IPS-NIHi11 (cell line): ENCODE data around the gene CTXN1.
A peak's percentile ranks its signal among the peaks of the same experiment; 100 is the strongest.

Experiments used
- DNase-seq: peaks from one replicate; pipeline ENCODE4 v3.0.0; 2012; ENCODE audit warnings: mixed read lengths, low spot score

The CTXN1 gene

GRCh38 chr19:7914099-7914498 lies 11.8 kb downstream of the CTXN1 start:
- no peak for DNase-seq

- DNase-seq, result no peak
These were observed 12.3 kb downstream of the CTXN1 start for GRCh38 chr19:7913652-7914051.

- DNase-seq, result no peak
These were observed 13.0 kb downstream of the CTXN1 start for GRCh38 chr19:7912697-7913564.

- DNase-seq, result no peak
These were observed 13.7 kb downstream of the CTXN1 start for GRCh38 chr19:7912144-7912696.

- DNase-seq, result no peak
These were observed 14.3 kb downstream of the CTXN1 start for GRCh38 chr19:7911508-7912143.

GRCh38 chr19:7910321-7911161 lies 15.4 kb downstream of the CTXN1 start:
- no peak for DNase-seq

- no peak for DNase-seq
These were observed 16.4 kb downstream of the CTXN1 start for GRCh38 chr19:7909471-7910067.

- DNase-seq, result no peak
These were observed 17.0 kb downstream of the CTXN1 start for GRCh38 chr19:7908742-7909461.

GRCh38 chr19:7908078-7908699 lies 17.7 kb downstream of the CTXN1 start:
- no peak for DNase-seq

GRCh38 chr19:7907544-7907943 lies 18.4 kb downstream of the CTXN1 start:
- DNase-seq, result no peak

- no peak for DNase-seq
These were observed 18.8 kb downstream of the CTXN1 start for GRCh38 chr19:7907122-7907521.

GRCh38 chr19:7905859-7906258 lies 20.1 kb downstream of the CTXN1 start:
- no peak for DNase-seq

GRCh38 chr19:7905268-7905667 lies 20.7 kb downstream of the CTXN1 start:
- DNase-seq, result no peak

GRCh38 chr19:7904074-7905020 lies 21.6 kb downstream of the CTXN1 start:
- peak; percentile 74 for DNase-seq

- DNase-seq, result peak; percentile 95
These were observed 22.5 kb downstream of the CTXN1 start, which contains the start of gene MAP2K7 for GRCh38 chr19:7903244-7904073. Gene MAP2K7, plus strand, starts transcription at chr19:7903877. Its CDS starts 68 bp downstream, at chr19:7903945.

- DNase-seq, result no peak
These were observed 23.1 kb downstream of the CTXN1 start for GRCh38 chr19:7902796-7903243.

GRCh38 chr19:7901337-7901736 lies 24.6 kb downstream of the CTXN1 start:
- no peak for DNase-seq

- no peak for DNase-seq
These were observed 25.0 kb downstream of the CTXN1 start for GRCh38 chr19:7900931-7901330.
